Fibroblast of the aortic adventitia (primary cell): ENCODE measurements around the gene SH3TC1. TPM values are rescaled to one million over a fixed set of nuclear protein-coding genes. Genes with fewer than 3 reads are reported as not detected.

Source experiments
- DNase-seq: peaks from one replicate; pipeline ENCODE4 v3.0.0-alpha.2; 2010; ENCODE audit warnings: low read depth
- H3K4me3 ChIP-seq: 2 replicates; pipeline ENCODE4 v1.5.1; 2011; ENCODE audit warnings: low read depth, mild to moderate bottlenecking, control low read depth, low read length, moderate library complexity
- CTCF ChIP-seq: IDR thresholded peaks from 2 replicates; pipeline ENCODE4 v1.5.1; 2011; ENCODE audit warnings: mild to moderate bottlenecking, low read length, control low read depth, inconsistent platforms; ENCODE audit not compliant: insufficient read depth
- total RNA-seq: library from RNA; depleted of rRNA; stranded (reverse); fragments of >200 nt; gene quantifications from 2 replicates; pipeline ENCODE4 v1.2.3, GENCODE V29; 2012; ENCODE audit warnings: low replicate concordance

The SH3TC1 gene
- total RNA-seq, 1 donor: 1.5 TPM

GRCh38 chr4:8237256-8237989, 38.3 kb downstream of the SH3TC1 start:
- H3K4me3 ChIP-seq: no peak overlapping the region
- TF ChIP-seq CTCF: no peak
- no peak for DNase-seq

- DNase-seq: no peak
- no peak for TF ChIP-seq CTCF
- no peak overlapping the region for H3K4me3 ChIP-seq
Measured at GRCh38 chr4:8238036-8238511, 39.0 kb downstream of the SH3TC1 start.

- TF ChIP-seq CTCF: peak; percentile 35
- DNase-seq: no peak
- no peak overlapping the region for H3K4me3 ChIP-seq
Measured at GRCh38 chr4:8238515-8239053, 39.5 kb downstream of the SH3TC1 start.

DNA sequence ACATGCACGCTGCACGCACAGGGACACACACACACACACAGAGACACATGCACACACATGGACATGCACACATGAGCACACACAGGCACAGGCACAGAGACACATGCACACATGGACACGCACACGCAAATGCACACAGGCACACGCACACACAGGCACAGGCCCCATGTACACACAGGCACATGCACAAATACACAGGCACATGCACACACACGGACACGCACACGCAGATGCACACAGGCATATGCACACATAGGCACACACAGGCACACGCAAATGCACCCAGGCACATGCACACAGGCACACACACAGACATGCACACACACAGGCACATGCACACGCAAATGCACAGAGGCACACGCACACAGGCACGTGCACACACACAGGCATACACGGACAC, 40.1 kb downstream of the SH3TC1 start:
- no peak overlapping the region for H3K4me3 ChIP-seq
- no peak for TF ChIP-seq CTCF
- DNase-seq: no peak

DNA sequence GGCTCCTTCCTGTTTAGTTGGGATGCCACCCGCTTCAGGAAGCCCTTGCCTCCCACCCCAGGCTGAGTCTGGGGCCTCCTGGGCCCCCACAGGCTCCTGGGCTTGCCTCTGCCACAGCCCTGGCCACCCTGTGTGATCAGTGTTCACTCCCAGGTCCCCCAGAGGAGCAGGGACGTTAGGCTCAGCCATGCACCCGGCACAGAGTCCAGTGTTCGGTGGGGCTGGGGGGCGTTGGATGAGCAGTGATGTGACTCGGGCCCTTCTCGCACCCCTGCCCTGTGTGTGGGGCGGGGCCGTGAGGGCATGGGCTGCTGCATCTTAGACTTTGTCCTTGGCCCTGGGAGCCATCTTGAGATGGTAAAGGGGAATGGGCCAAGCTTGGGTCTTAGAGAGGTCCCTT, 40.6 kb downstream of the SH3TC1 start:
- no peak for DNase-seq
- no peak for TF ChIP-seq CTCF
- no peak overlapping the region for H3K4me3 ChIP-seq

GRCh38 chr4:8240211-8241041, 41.3 kb downstream of the SH3TC1 start:
- H3K4me3 ChIP-seq: no peak overlapping the region
- DNase-seq: no peak
- TF ChIP-seq CTCF: no peak
